ENCODE results near the gene TBL1X.

The TBL1X gene

GRCh38 chrX:9628779-9629493 is 164.1 kb downstream of the TBL1X start:
- no peak for DNase-seq (ENCODE audit: low spot score)

- DNase-seq (ENCODE audit: low spot score), result no peak
These were observed 169.7 kb downstream of the TBL1X start for GRCh38 chrX:9634551-9634950.

GRCh38 chrX:9635368-9635767 is 170.5 kb downstream of the TBL1X start:
- no peak for DNase-seq (ENCODE audit: low spot score)

GRCh38 chrX:9635803-9636202 is 170.9 kb downstream of the TBL1X start:
- no peak for DNase-seq (ENCODE audit: low spot score)

- no peak for DNase-seq (ENCODE audit: low spot score)
These were observed 174.0 kb downstream of the TBL1X start for GRCh38 chrX:9638871-9639270.

- DNase-seq (ENCODE audit: low spot score), result no peak
These were observed 177.6 kb downstream of the TBL1X start for GRCh38 chrX:9642270-9642995.

GRCh38 chrX:9643807-9644206 is 178.9 kb downstream of the TBL1X start:
- no peak for DNase-seq (ENCODE audit: low spot score)

GRCh38 chrX:9644335-9644734 is 179.5 kb downstream of the TBL1X start:
- DNase-seq (ENCODE audit: low spot score), result no peak

GRCh38 chrX:9646471-9647224 is 181.8 kb downstream of the TBL1X start:
- DNase-seq (ENCODE audit: low spot score), result no peak

- no peak for DNase-seq (ENCODE audit: low spot score)
These were observed 182.6 kb downstream of the TBL1X start for GRCh38 chrX:9647431-9647830.

- no peak for DNase-seq (ENCODE audit: low spot score)
These were observed 185.2 kb downstream of the TBL1X start for GRCh38 chrX:9650091-9650490.

GRCh38 chrX:9651737-9652136 is 186.9 kb downstream of the TBL1X start:
- DNase-seq (ENCODE audit: low spot score), result no peak

GRCh38 chrX:9654929-9655328 is 190.1 kb downstream of the TBL1X start:
- DNase-seq (ENCODE audit: low spot score), result no peak

GRCh38 chrX:9656277-9656676 is 191.4 kb downstream of the TBL1X start:
- no peak for DNase-seq (ENCODE audit: low spot score)

GRCh38 chrX:9656871-9657270 is 192.0 kb downstream of the TBL1X start:
- DNase-seq (ENCODE audit: low spot score), result no peak

GRCh38 chrX:9657590-9658256 is 192.9 kb downstream of the TBL1X start:
- DNase-seq (ENCODE audit: low spot score), result no peak

- DNase-seq (ENCODE audit: low spot score), result no peak
These were observed 193.6 kb downstream of the TBL1X start for GRCh38 chrX:9658409-9658808.

- no peak for DNase-seq (ENCODE audit: low spot score)
These were observed 194.8 kb downstream of the TBL1X start for GRCh38 chrX:9659571-9660195.

- DNase-seq (ENCODE audit: low spot score), result no peak
These were observed 197.3 kb downstream of the TBL1X start for GRCh38 chrX:9662148-9662547.

GRCh38 chrX:9663216-9663615 is 198.4 kb downstream of the TBL1X start:
- no peak for DNase-seq (ENCODE audit: low spot score)

- no peak for DNase-seq (ENCODE audit: low spot score)
These were observed 199.4 kb downstream of the TBL1X start for GRCh38 chrX:9664224-9664623.

- no peak for DNase-seq (ENCODE audit: low spot score)
These were observed 200.3 kb downstream of the TBL1X start for GRCh38 chrX:9665113-9665512.
